WTC11 (cell line): ENCODE results near the gene SMTN. TPM values are rescaled to one million over a fixed set of nuclear protein-coding genes. Genes with fewer than 3 reads are reported as not detected.

Source experiments
- ATAC-seq: fragments of 200-7000 bp; cut with Tn5 transposase; 2 replicates; pipeline ENCODE4 v1.10.0; 2021; ENCODE audit warnings: mild to moderate bottlenecking, moderate library complexity
- CTCF ChIA-PET: fragments of 300-600 bp; sonication (Branson Sonifier 250); formaldehyde crosslinking; loops from one replicate; lab custom pipeline; 2021; ENCODE audit warnings: antibody characterized with exemption; lab: Charles Lee
- POLR2A ChIA-PET: fragments of 350-600 bp; sonication (Branson Sonifier 250); formaldehyde crosslinking; loops from one replicate; lab custom pipeline; 2021; ENCODE audit warnings: antibody characterized with exemption; lab: Charles Lee
- DNase-seq: peaks from one replicate; pipeline ENCODE4 v3.0.0; 2021; ENCODE audit warnings: low spot score
- H3K27ac Mint-ChIP-seq: 2 replicates; pipeline ENCODE4 v1.8.0; 2021; ENCODE audit warnings: mixed read lengths
- H3K27me3 Mint-ChIP-seq: 2 replicates; pipeline ENCODE4 v1.8.0; 2021; ENCODE audit warnings: low read depth, mild to moderate bottlenecking, moderate library complexity, mixed read lengths
- H3K36me3 Mint-ChIP-seq: 2 replicates; pipeline ENCODE4 v1.8.0; 2021; ENCODE audit warnings: mixed read lengths
- H3K4me1 Mint-ChIP-seq: 2 replicates; pipeline ENCODE4 v1.8.0; 2022; ENCODE audit warnings: mixed read lengths
- H3K4me3 Mint-ChIP-seq: 2 replicates; pipeline ENCODE4 v1.8.0; 2021; ENCODE audit warnings: mild to moderate bottlenecking, moderate library complexity, mixed read lengths
- H3K9me3 Mint-ChIP-seq: 2 replicates; pipeline ENCODE4 v1.8.0; 2021; ENCODE audit warnings: mixed read lengths
- AFF4 ChIP-seq: sonication (generic); formaldehyde crosslinking; IDR thresholded peaks from 2 replicates; pipeline ENCODE4 v1.8.1; 2023; ENCODE audit warnings: mild to moderate bottlenecking, missing genetic modification reagents, borderline replicate concordance
- ATF3 ChIP-seq: sonication (generic); formaldehyde crosslinking; conservative IDR thresholded peaks from 2 replicates; pipeline ENCODE4 v1.8.1; 2022; ENCODE audit warnings: mild to moderate bottlenecking, missing genetic modification reagents
- CBFB ChIP-seq: sonication (generic); formaldehyde crosslinking; IDR thresholded peaks from 2 replicates; pipeline ENCODE4 v1.8.1; 2022; ENCODE audit warnings: mild to moderate bottlenecking, low read depth, missing genetic modification reagents
- CTCF ChIP-seq: fragments of 200-600 bp; IDR thresholded peaks from 2 replicates; pipeline ENCODE4 v1.8.0; 2022; ENCODE audit warnings: antibody characterized with exemption
- E2F4 ChIP-seq: sonication (generic); formaldehyde crosslinking; IDR thresholded peaks from 2 replicates; pipeline ENCODE4 v1.8.1; 2022; ENCODE audit warnings: low read depth, mild to moderate bottlenecking, moderate library complexity, missing genetic modification reagents, borderline replicate concordance
- FOXJ3 ChIP-seq: sonication (generic); formaldehyde crosslinking; IDR thresholded peaks from 2 replicates; pipeline ENCODE4 v1.9.0; 2021; ENCODE audit warnings: missing genetic modification reagents, mild to moderate bottlenecking, borderline replicate concordance
- GABPB1 ChIP-seq: sonication (generic); formaldehyde crosslinking; IDR thresholded peaks from 2 replicates; pipeline ENCODE4 v1.8.1; 2023; ENCODE audit warnings: mild to moderate bottlenecking, missing genetic modification reagents
- IRF2 ChIP-seq: sonication (generic); formaldehyde crosslinking; IDR thresholded peaks from 2 replicates; pipeline ENCODE4 v1.8.0; 2022; ENCODE audit warnings: low read depth, missing genetic modification reagents, borderline replicate concordance
- NR3C1 ChIP-seq: sonication (generic); formaldehyde crosslinking; conservative IDR thresholded peaks from 2 replicates; pipeline ENCODE4 v1.8.1; 2023; ENCODE audit warnings: low read depth, mild to moderate bottlenecking, missing genetic modification reagents
- PREB ChIP-seq: sonication (generic); formaldehyde crosslinking; IDR thresholded peaks from 2 replicates; pipeline ENCODE4 v1.8.1; 2022; ENCODE audit warnings: mild to moderate bottlenecking, missing genetic modification reagents, moderate library complexity, borderline replicate concordance
- RORB ChIP-seq: fragments of 250-450 bp; sonication (Bioruptor Pico); IDR thresholded peaks from 2 replicates; pipeline ENCODE4 v1.9.0; 2021; ENCODE audit warnings: mild to moderate bottlenecking
- SOX15 ChIP-seq: fragments of 250-450 bp; sonication (Bioruptor Pico); IDR thresholded peaks from 2 replicates; pipeline ENCODE4 v1.9.0; 2021; ENCODE audit warnings: mild to moderate bottlenecking
- ZBTB21 ChIP-seq: sonication (generic); formaldehyde crosslinking; IDR thresholded peaks from 2 replicates; pipeline ENCODE4 v1.8.1; 2023; ENCODE audit warnings: mild to moderate bottlenecking, missing genetic modification reagents, borderline replicate concordance
- ZNF121 ChIP-seq: sonication (generic); formaldehyde crosslinking; IDR thresholded peaks from 2 replicates; pipeline ENCODE4 v1.8.0; 2023; ENCODE audit warnings: missing genetic modification reagents
- ZNF138 ChIP-seq: sonication (generic); formaldehyde crosslinking; conservative IDR thresholded peaks from 2 replicates; pipeline ENCODE4 v1.8.1; 2022; ENCODE audit warnings: mild to moderate bottlenecking, moderate library complexity, missing genetic modification reagents
- ZNF425 ChIP-seq: fragments of 250-450 bp; sonication (Bioruptor Pico); conservative IDR thresholded peaks from 2 replicates; pipeline ENCODE4 v1.9.0; 2021; ENCODE audit warnings: mild to moderate bottlenecking
- ZNF532 ChIP-seq: fragments of 250-450 bp; sonication (Bioruptor Pico); IDR thresholded peaks from 2 replicates; pipeline ENCODE4 v1.9.0; 2021; ENCODE audit warnings: mild to moderate bottlenecking, borderline replicate concordance
- total RNA-seq: library from RNA; stranded (reverse); gene quantifications from 3 replicates; pipeline ENCODE4 v1.2.3, GENCODE V29; 2021

Gene SMTN
- total RNA-seq, 1 experiment from 2014 or later: 34.5 TPM

GRCh38 chr22:31126869-31127175 lies 45.7 kb downstream of the SMTN start (continued):
- TF ChIP-seq AFF4 (CRISPR knock-in tag) (no peak), RORB (no peak), ZBTB21 (no peak), CTCF (no peak)

GRCh38 chr22:31127181-31127772 lies 46.2 kb downstream of the SMTN start:
- peaks cover 3% of the 10 kb centered on the region; the same call in 1 of the 2 replicates for H3K27me3 Mint-ChIP-seq
- ChIA-PET POLR2A (interaction anchor here (0.6 to 1.8 kb wide), 3 partner anchors 12 to 130 kb away, joined by 3 to 16 read pairs (median 3); partner anchors contain the start of gene PLA2G3), CTCF (interaction anchor here (0.6 to 3.5 kb wide), 8 partner anchors 13 to 1988 kb away, joined by 3 to 56 read pairs (median 4); partner anchors contain the start of genes PATZ1, PLA2G3, SELENOM and SMTN)
- peak overlapping the region; percentile 58 for H3K4me3 Mint-ChIP-seq
- ATAC-seq: peak; percentile 77
- no peak overlapping the region for H3K27ac Mint-ChIP-seq
- H3K4me1 Mint-ChIP-seq: peaks cover 20% of the 10 kb centered on the region
- peak; percentile 68 for DNase-seq
- no peak for TF ChIP-seq GABPB1 (CRISPR knock-in tag)
- no peak for TF ChIP-seq ZNF138 (CRISPR knock-in tag)
- TF ChIP-seq PREB: no peak
- TF ChIP-seq ATF3 (CRISPR knock-in tag): no peak
- TF ChIP-seq ZNF532: no peak
- no peaks in the 10 kb centered on the region; the same call in 1 of the 2 replicates for H3K36me3 Mint-ChIP-seq
- no peaks in the 10 kb centered on the region for H3K9me3 Mint-ChIP-seq

GRCh38 chr22:31128156-31128555 lies 47.0 kb downstream of the SMTN start:
- Mint-ChIP-seq H3K27me3 (peaks cover 3% of the 10 kb centered on the region; the same call in 1 of the 2 replicates), H3K36me3 (no peaks in the 10 kb centered on the region; the same call in 1 of the 2 replicates), H3K4me3 (no peak overlapping the region), H3K9me3 (no peaks in the 10 kb centered on the region), H3K27ac (no peak overlapping the region), H3K4me1 (peaks cover 16% of the 10 kb centered on the region)
- ChIA-PET POLR2A (interaction anchor here (0.6 to 1.8 kb wide), 3 partner anchors 13 to 469 kb away, joined by 3 to 16 read pairs (median 4); partner anchors contain the start of gene PLA2G3), CTCF (interaction anchor here (0.6 to 3.5 kb wide), 7 partner anchors 12 to 218 kb away, joined by 3 to 56 read pairs (median 5); partner anchors contain the start of genes PATZ1, PLA2G3 and SELENOM)
- ATAC-seq (no peak), DNase-seq (no peak)
- TF ChIP-seq E2F4 (CRISPR knock-in tag) (no peak), ZNF425 (CRISPR knock-in tag) (no peak), NR3C1 (CRISPR knock-in tag) (no peak), IRF2 (CRISPR knock-in tag) (no peak), CBFB (no peak), ZNF121 (CRISPR knock-in tag) (no peak), FOXJ3 (no peak), SOX15 (CRISPR knock-in tag) (no peak)
